Stimulated activated naive CD8-positive, alpha-beta T cell treated with anti-CD3 and anti-CD28 coated beads, Interleukin-15, Interleukin-2, amounts not matched to agents 100 ng/mL and 50 ng/mL, for 24 hours (primary cell): ENCODE measurements around the gene DHX35.

Source experiments
- H3K27ac Mint-ChIP-seq: one replicate; pipeline ENCODE4 v1.8.0; 2021; ENCODE audit warnings: mild to moderate bottlenecking, mixed read lengths
- H3K27me3 Mint-ChIP-seq: one replicate; pipeline ENCODE4 v1.8.0; 2021; ENCODE audit warnings: mixed read lengths
- H3K36me3 Mint-ChIP-seq: one replicate; pipeline ENCODE4 v1.8.0; 2021; ENCODE audit warnings: low read depth, mixed read lengths
- H3K4me1 Mint-ChIP-seq: one replicate; pipeline ENCODE4 v1.8.0; 2021; ENCODE audit warnings: low read depth, mixed read lengths
- H3K4me3 Mint-ChIP-seq: one replicate; pipeline ENCODE4 v1.8.0; 2021; ENCODE audit warnings: mild to moderate bottlenecking, mixed read lengths
- H3K9me3 Mint-ChIP-seq: one replicate; pipeline ENCODE4 v1.8.0; 2021; ENCODE audit warnings: mixed read lengths

The DHX35 gene

GRCh38 chr20:39013662-39014109, 51.5 kb downstream of the DHX35 start:
- Mint-ChIP-seq H3K36me3 (peaks cover 81% of the 10 kb centered on the region), H3K9me3 (peaks cover 3% of the 10 kb centered on the region), H3K27me3 (no peaks in the 10 kb centered on the region), H3K4me1 (peaks cover 36% of the 10 kb centered on the region), H3K27ac (no peak overlapping the region), H3K4me3 (no peak overlapping the region)

- no peak overlapping the region for H3K27ac Mint-ChIP-seq
- no peak overlapping the region for H3K4me3 Mint-ChIP-seq
- H3K4me1 Mint-ChIP-seq = peaks cover 56% of the 10 kb centered on the region
- peaks cover 3% of the 10 kb centered on the region for H3K9me3 Mint-ChIP-seq
- no peaks in the 10 kb centered on the region for H3K27me3 Mint-ChIP-seq
- peaks cover 79% of the 10 kb centered on the region for H3K36me3 Mint-ChIP-seq
Measured at GRCh38 chr20:39016041-39016440, 53.9 kb downstream of the DHX35 start.

GRCh38 chr20:39016506-39016905, 54.4 kb downstream of the DHX35 start:
- Mint-ChIP-seq H3K4me1 (peaks cover 58% of the 10 kb centered on the region), H3K27me3 (no peaks in the 10 kb centered on the region), H3K27ac (no peak overlapping the region), H3K9me3 (peaks cover 3% of the 10 kb centered on the region), H3K36me3 (peaks cover 78% of the 10 kb centered on the region), H3K4me3 (no peak overlapping the region)

GRCh38 chr20:39019027-39019426, 56.9 kb downstream of the DHX35 start:
- peaks cover 89% of the 10 kb centered on the region for H3K36me3 Mint-ChIP-seq
- peaks cover 69% of the 10 kb centered on the region for H3K4me1 Mint-ChIP-seq
- peaks cover 3% of the 10 kb centered on the region for H3K9me3 Mint-ChIP-seq
- no peak overlapping the region for H3K4me3 Mint-ChIP-seq
- no peak overlapping the region for H3K27ac Mint-ChIP-seq
- no peaks in the 10 kb centered on the region for H3K27me3 Mint-ChIP-seq

- H3K36me3 Mint-ChIP-seq = peaks cover 89% of the 10 kb centered on the region
- peaks cover 71% of the 10 kb centered on the region for H3K4me1 Mint-ChIP-seq
- H3K27me3 Mint-ChIP-seq = no peaks in the 10 kb centered on the region
- H3K9me3 Mint-ChIP-seq = peaks cover 3% of the 10 kb centered on the region
- peak overlapping the region; percentile 71 for H3K27ac Mint-ChIP-seq
- H3K4me3 Mint-ChIP-seq = peak overlapping the region; percentile 44
Measured at GRCh38 chr20:39019805-39020325, 57.7 kb downstream of the DHX35 start.

GRCh38 chr20:39021748-39022147, 59.6 kb downstream of the DHX35 start:
- H3K27ac Mint-ChIP-seq = no peak overlapping the region
- H3K36me3 Mint-ChIP-seq = peaks cover 85% of the 10 kb centered on the region
- no peaks in the 10 kb centered on the region for H3K9me3 Mint-ChIP-seq
- peaks cover 66% of the 10 kb centered on the region for H3K4me1 Mint-ChIP-seq
- no peaks in the 10 kb centered on the region for H3K27me3 Mint-ChIP-seq
- no peak overlapping the region for H3K4me3 Mint-ChIP-seq

GRCh38 chr20:39025883-39026282, 63.7 kb downstream of the DHX35 start:
- peaks cover 70% of the 10 kb centered on the region for H3K36me3 Mint-ChIP-seq
- H3K27me3 Mint-ChIP-seq = no peaks in the 10 kb centered on the region
- no peaks in the 10 kb centered on the region for H3K9me3 Mint-ChIP-seq
- H3K27ac Mint-ChIP-seq = no peak overlapping the region
- H3K4me1 Mint-ChIP-seq = peaks cover 25% of the 10 kb centered on the region
- H3K4me3 Mint-ChIP-seq = no peak overlapping the region

- Mint-ChIP-seq H3K36me3 (peaks cover 50% of the 10 kb centered on the region), H3K27ac (no peak overlapping the region), H3K4me3 (no peak overlapping the region)
Measured at GRCh38 chr20:39029364-39029763, 67.2 kb downstream of the DHX35 start.

GRCh38 chr20:39032997-39033396, 70.9 kb downstream of the DHX35 start:
- no peaks in the 10 kb centered on the region for H3K9me3 Mint-ChIP-seq
- no peak overlapping the region for H3K4me3 Mint-ChIP-seq

More at GRCh38 chr20:39029364-39029763, 67.2 kb downstream of the DHX35 start:
- no peaks in the 10 kb centered on the region for H3K27me3 Mint-ChIP-seq
- H3K4me1 Mint-ChIP-seq = peaks cover 11% of the 10 kb centered on the region
- no peaks in the 10 kb centered on the region for H3K9me3 Mint-ChIP-seq

GRCh38 chr20:39036011-39036410, 73.9 kb downstream of the DHX35 start:
- Mint-ChIP-seq H3K9me3 (no peaks in the 10 kb centered on the region), H3K27ac (peak overlapping the region; percentile 55), H3K36me3 (peaks cover 46% of the 10 kb centered on the region), H3K4me1 (no peaks in the 10 kb centered on the region), H3K4me3 (no peak overlapping the region), H3K27me3 (no peaks in the 10 kb centered on the region)

More at GRCh38 chr20:39032997-39033396, 70.9 kb downstream of the DHX35 start:
- no peaks in the 10 kb centered on the region for H3K4me1 Mint-ChIP-seq
- peaks cover 45% of the 10 kb centered on the region for H3K36me3 Mint-ChIP-seq
- no peak overlapping the region for H3K27ac Mint-ChIP-seq
- H3K27me3 Mint-ChIP-seq = no peaks in the 10 kb centered on the region

GRCh38 chr20:39036851-39037250, 74.7 kb downstream of the DHX35 start:
- H3K9me3 Mint-ChIP-seq = no peaks in the 10 kb centered on the region
- H3K27me3 Mint-ChIP-seq = no peaks in the 10 kb centered on the region
- H3K36me3 Mint-ChIP-seq = peaks cover 46% of the 10 kb centered on the region
- no peaks in the 10 kb centered on the region for H3K4me1 Mint-ChIP-seq
- no peak overlapping the region for H3K4me3 Mint-ChIP-seq
- H3K27ac Mint-ChIP-seq = no peak overlapping the region

- H3K36me3 Mint-ChIP-seq = peaks cover 54% of the 10 kb centered on the region
- H3K9me3 Mint-ChIP-seq = no peaks in the 10 kb centered on the region
- no peaks in the 10 kb centered on the region for H3K27me3 Mint-ChIP-seq
- H3K4me3 Mint-ChIP-seq = no peak overlapping the region
- H3K4me1 Mint-ChIP-seq = no peaks in the 10 kb centered on the region
- no peak overlapping the region for H3K27ac Mint-ChIP-seq
Measured at GRCh38 chr20:39038047-39038446, 75.9 kb downstream of the DHX35 start.

GRCh38 chr20:39038495-39038894, 76.4 kb downstream of the DHX35 start:
- Mint-ChIP-seq H3K4me3 (no peak overlapping the region), H3K4me1 (no peaks in the 10 kb centered on the region), H3K9me3 (no peaks in the 10 kb centered on the region), H3K36me3 (peaks cover 54% of the 10 kb centered on the region), H3K27me3 (no peaks in the 10 kb centered on the region), H3K27ac (no peak overlapping the region)

GRCh38 chr20:39039261-39039660, 77.1 kb downstream of the DHX35 start:
- H3K4me1 Mint-ChIP-seq = no peaks in the 10 kb centered on the region
- H3K36me3 Mint-ChIP-seq = peaks cover 49% of the 10 kb centered on the region
- no peak overlapping the region for H3K4me3 Mint-ChIP-seq
- H3K9me3 Mint-ChIP-seq = no peaks in the 10 kb centered on the region
- H3K27me3 Mint-ChIP-seq = no peaks in the 10 kb centered on the region
- no peak overlapping the region for H3K27ac Mint-ChIP-seq

- Mint-ChIP-seq H3K4me3 (no peak overlapping the region), H3K9me3 (no peaks in the 10 kb centered on the region), H3K27ac (no peak overlapping the region), H3K27me3 (no peaks in the 10 kb centered on the region), H3K36me3 (peaks cover 47% of the 10 kb centered on the region), H3K4me1 (no peaks in the 10 kb centered on the region)
Measured at GRCh38 chr20:39040116-39040515, 78.0 kb downstream of the DHX35 start.

GRCh38 chr20:39041067-39041466, 78.9 kb downstream of the DHX35 start:
- Mint-ChIP-seq H3K4me3 (no peak overlapping the region), H3K4me1 (no peaks in the 10 kb centered on the region), H3K9me3 (no peaks in the 10 kb centered on the region), H3K27ac (no peak overlapping the region), H3K27me3 (no peaks in the 10 kb centered on the region), H3K36me3 (peaks cover 42% of the 10 kb centered on the region)
